ENCODE results near the gene TSHR. TPM values are rescaled to one million over a fixed set of nuclear protein-coding genes. Genes with fewer than 3 reads are reported as not detected.
"Not testable (repeated sequence)": the region's sequence is repeated elsewhere in the genome, so short reads cannot be mapped to it uniquely, and the experiment has no call there.

Gene TSHR
- total RNA-seq, 1 experiment from 2014 or later, result not detected

DNA sequence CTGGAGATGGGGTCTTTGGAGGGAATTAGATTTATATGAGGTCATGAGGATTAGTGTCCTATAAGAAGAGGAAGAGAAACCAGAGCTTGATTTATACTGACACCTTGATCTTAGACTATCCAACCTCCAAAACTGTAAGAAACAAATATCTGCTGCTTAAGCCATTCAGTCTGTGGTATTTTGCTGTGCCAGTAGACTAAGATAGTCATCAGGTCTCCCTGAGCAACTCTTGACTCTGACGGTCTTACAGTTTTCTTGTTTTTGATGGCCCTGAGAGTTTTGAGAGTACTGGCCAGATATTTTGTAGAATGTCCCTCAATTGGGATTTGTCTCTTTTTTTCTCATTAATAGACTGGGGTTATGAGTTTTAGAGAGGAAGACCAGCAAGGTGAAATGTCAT is 51.7 kb downstream of the TSHR start:
- no peaks in the 10 kb centered on the region for H3K36me3 ChIP-seq (ENCODE audit: insufficient read depth, low read length)
- H3K27ac ChIP-seq (ENCODE audit: low read length), result 0 out of 2 replicates have a peak overlapping the region, but pooled peaks have one; percentile 12
- no peak overlapping the region for H3K4me2 ChIP-seq (ENCODE audit: low read depth, low read length, poor library complexity, severe bottlenecking)

DNA sequence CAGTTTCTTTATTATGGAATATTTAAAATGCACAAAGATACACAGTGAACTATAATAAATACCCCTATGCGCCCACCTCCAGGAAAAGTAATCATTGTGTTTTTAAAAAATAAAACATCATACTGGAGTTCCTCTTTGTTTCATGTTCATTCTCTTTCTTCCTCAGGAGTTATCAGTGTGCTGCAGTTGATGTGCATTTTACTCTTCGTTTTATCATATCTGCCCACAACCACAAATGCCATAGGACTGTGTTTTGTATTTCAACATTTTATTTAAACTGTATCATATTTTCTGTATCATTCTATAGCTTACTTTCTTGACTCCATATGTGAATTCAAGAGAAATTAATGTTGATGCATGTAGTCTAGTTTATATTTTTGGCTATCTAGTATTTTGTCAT is 53.9 kb downstream of the TSHR start:
- peaks cover 26% of the 10 kb centered on the region for H3K4me1 ChIP-seq (ENCODE audit: low read length)
- H4K20me1 ChIP-seq (ENCODE audit: insufficient read depth, low read depth, low read length), result no peaks in the 10 kb centered on the region
- H3K4me3 ChIP-seq (ENCODE audit: low read length), result no peak overlapping the region
- peak overlapping the region; percentile 7; the same call in 1 of the 2 replicates for H2AFZ ChIP-seq (ENCODE audit: low read length)
- H3K4me2 ChIP-seq (ENCODE audit: low read depth, low read length, poor library complexity, severe bottlenecking), result no peak overlapping the region
- no peaks in the 10 kb centered on the region for H3K79me2 ChIP-seq (ENCODE audit: low read length)
- H3K27me3 ChIP-seq (ENCODE audit: low read length), result no peaks in the 10 kb centered on the region
- no peaks in the 10 kb centered on the region for H3K36me3 ChIP-seq (ENCODE audit: insufficient read depth, low read length)
- H3K27ac ChIP-seq (ENCODE audit: low read length), result no peak overlapping the region
- H3K9ac ChIP-seq (ENCODE audit: low read length), result no peak overlapping the region
- DNase-seq, result no peak
- no peaks in the 10 kb centered on the region for H3K9me3 ChIP-seq (ENCODE audit: low read length)
- H3K9me2 ChIP-seq (replicated peaks; ENCODE audit: insufficient read depth, low read length), result no peaks in the 10 kb centered on the region

More for the DNA sequence above, 51.7 kb downstream of the TSHR start:
- no peaks in the 10 kb centered on the region for H3K9me3 ChIP-seq (ENCODE audit: low read length)
- DNase-seq, result peak; percentile 58
- H3K27me3 ChIP-seq (ENCODE audit: low read length), result no peaks in the 10 kb centered on the region
- H3K4me1 ChIP-seq (ENCODE audit: low read length), result peaks cover 36% of the 10 kb centered on the region
- H3K9me2 ChIP-seq (replicated peaks; ENCODE audit: insufficient read depth, low read length), result no peaks in the 10 kb centered on the region
- no peaks in the 10 kb centered on the region for H4K20me1 ChIP-seq (ENCODE audit: insufficient read depth, low read depth, low read length)
- H3K79me2 ChIP-seq (ENCODE audit: low read length), result no peaks in the 10 kb centered on the region
- H3K4me3 ChIP-seq (ENCODE audit: low read length), result no peak overlapping the region
- no peak overlapping the region for H3K9ac ChIP-seq (ENCODE audit: low read length)
- peak overlapping the region; percentile 58; the same call in 1 of the 2 replicates for H2AFZ ChIP-seq (ENCODE audit: low read length)

DNA sequence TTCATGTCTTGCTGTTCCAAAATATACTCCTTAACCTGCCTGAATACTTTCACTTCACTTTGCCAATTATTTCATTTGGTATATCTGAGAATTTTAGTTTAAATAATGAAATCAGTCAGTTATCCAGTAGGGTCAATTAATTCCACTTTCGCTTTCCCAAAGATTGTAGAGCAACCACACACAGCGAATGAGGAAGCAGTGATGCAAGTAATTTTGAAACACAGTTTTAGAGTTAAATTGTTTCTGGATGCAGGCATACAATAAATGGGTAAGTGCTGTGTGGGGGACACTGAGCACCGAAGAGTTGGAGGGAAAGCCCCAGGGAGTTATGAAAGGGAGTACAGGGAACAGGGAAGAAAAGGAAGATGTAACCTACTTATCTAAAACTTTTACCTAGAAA is 62.8 kb downstream of the TSHR start:
- no peak overlapping the region for H2AFZ ChIP-seq (ENCODE audit: low read length)
- H3K79me2 ChIP-seq (ENCODE audit: low read length), result no peaks in the 10 kb centered on the region
- no peaks in the 10 kb centered on the region for H3K27me3 ChIP-seq (ENCODE audit: low read length)
- no peak overlapping the region for H3K27ac ChIP-seq (ENCODE audit: low read length)
- H3K9ac ChIP-seq (ENCODE audit: low read length), result no peak overlapping the region
- no peak overlapping the region for H3K4me2 ChIP-seq (ENCODE audit: low read depth, low read length, poor library complexity, severe bottlenecking)
- H3K36me3 ChIP-seq (ENCODE audit: insufficient read depth, low read length), result no peaks in the 10 kb centered on the region
- H4K20me1 ChIP-seq (ENCODE audit: insufficient read depth, low read depth, low read length), result no peaks in the 10 kb centered on the region
- no peaks in the 10 kb centered on the region for H3K4me1 ChIP-seq (ENCODE audit: low read length)
- no peak overlapping the region for H3K4me3 ChIP-seq (ENCODE audit: low read length)
- no peaks in the 10 kb centered on the region for H3K9me3 ChIP-seq (ENCODE audit: low read length)
- no peaks in the 10 kb centered on the region for H3K9me2 ChIP-seq (replicated peaks; ENCODE audit: insufficient read depth, low read length)
- no peak for DNase-seq

DNA sequence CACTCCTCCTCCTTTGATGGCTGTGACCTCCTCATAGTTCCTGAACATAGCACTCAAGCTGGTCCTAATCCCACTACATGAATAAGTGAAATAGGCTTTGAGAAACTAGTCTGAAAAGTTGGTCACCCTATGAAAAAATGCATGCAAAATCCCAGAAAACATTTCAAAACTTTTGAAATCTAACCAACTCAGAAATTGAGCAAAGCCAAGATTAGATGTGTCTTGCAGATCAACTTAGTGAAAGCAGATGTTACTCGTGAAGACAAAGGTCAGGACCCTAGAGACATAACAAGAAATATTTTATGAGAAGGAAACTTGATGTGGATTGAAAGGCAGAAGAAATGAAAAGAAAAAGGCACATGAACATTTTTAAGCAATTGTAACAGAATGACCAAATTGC is 63.3 kb downstream of the TSHR start:
- Histone ChIP-seq H2AFZ (ENCODE audit: low read length) (0 out of 2 replicates have a peak overlapping the region, but pooled peaks have one; percentile 25), H3K4me1 (ENCODE audit: low read length) (no peaks in the 10 kb centered on the region), H3K9me2 (replicated peaks; ENCODE audit: insufficient read depth, low read length) (no peaks in the 10 kb centered on the region), H4K20me1 (ENCODE audit: insufficient read depth, low read depth, low read length) (no peaks in the 10 kb centered on the region), H3K4me3 (ENCODE audit: low read length) (no peak overlapping the region), H3K27ac (ENCODE audit: low read length) (no peak overlapping the region), H3K79me2 (ENCODE audit: low read length) (no peaks in the 10 kb centered on the region), H3K9ac (ENCODE audit: low read length) (no peak overlapping the region), H3K27me3 (ENCODE audit: low read length) (no peaks in the 10 kb centered on the region), H3K4me2 (ENCODE audit: low read depth, low read length, poor library complexity, severe bottlenecking) (no peak overlapping the region), H3K36me3 (ENCODE audit: insufficient read depth, low read length) (no peaks in the 10 kb centered on the region), H3K9me3 (ENCODE audit: low read length) (no peaks in the 10 kb centered on the region)
- DNase-seq, result no peak

DNA sequence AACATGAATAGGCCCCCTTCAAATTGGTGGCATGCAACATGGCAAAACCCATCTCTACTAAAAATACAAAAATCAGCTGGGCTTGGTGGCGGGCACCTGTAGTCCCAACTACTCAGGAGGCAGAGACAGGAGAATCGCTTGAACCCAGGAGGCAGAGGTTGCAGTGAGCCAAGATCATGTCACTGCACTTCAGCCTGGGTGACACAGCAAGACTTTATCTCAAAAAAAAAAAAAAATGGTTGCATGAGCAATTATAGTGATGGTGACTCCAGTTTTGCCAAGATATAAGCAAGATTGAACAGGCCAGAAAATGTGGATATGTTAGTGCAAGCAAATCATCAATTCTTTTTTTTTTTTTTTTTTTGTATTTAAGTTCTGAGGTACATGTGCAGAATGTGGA is 63.7 kb downstream of the TSHR start:
- not testable (repeated sequence) for H3K36me3 ChIP-seq (ENCODE audit: insufficient read depth, low read length); H3K9me2 ChIP-seq (replicated peaks; ENCODE audit: insufficient read depth, low read length); H4K20me1 ChIP-seq (ENCODE audit: insufficient read depth, low read depth, low read length); H3K9me3 ChIP-seq (ENCODE audit: low read length); H3K4me3 ChIP-seq (ENCODE audit: low read length); H3K27me3 ChIP-seq (ENCODE audit: low read length); H3K9ac ChIP-seq (ENCODE audit: low read length); H3K4me2 ChIP-seq (ENCODE audit: low read depth, low read length, poor library complexity, severe bottlenecking); H2AFZ ChIP-seq (ENCODE audit: low read length); H3K4me1 ChIP-seq (ENCODE audit: low read length); DNase-seq; H3K27ac ChIP-seq (ENCODE audit: low read length); H3K79me2 ChIP-seq (ENCODE audit: low read length)

DNA sequence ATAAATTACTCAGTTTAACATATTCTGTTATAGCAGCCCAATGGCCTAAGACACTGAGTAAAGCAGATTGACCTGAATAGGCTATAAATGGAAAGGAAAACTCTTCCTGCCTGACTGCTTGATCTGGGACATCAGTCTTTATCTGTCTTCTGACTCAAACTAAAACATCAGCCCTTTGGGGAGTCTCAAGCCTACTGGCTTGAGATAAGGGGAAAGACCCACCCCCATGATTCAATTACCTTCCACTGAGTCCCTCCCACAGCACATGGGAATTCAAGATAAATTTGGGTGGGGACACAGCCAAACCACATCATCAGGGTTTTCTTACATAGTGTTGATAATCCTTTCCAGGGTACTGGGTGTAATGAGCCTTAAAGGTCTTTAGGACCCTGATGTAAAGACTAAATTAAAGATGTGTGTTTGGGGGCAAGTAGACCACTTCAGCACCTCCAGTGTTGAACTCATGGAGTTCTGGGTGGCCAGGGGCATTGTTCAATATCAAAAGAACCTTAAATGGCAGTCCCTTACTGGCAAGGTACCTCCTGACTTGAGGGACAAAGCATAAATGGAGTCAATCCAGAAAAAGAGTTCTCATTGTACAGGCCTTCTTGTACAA is 67.8 kb downstream of the TSHR start:
- no peak overlapping the region for H3K4me2 ChIP-seq (ENCODE audit: low read depth, low read length, poor library complexity, severe bottlenecking)
- H3K4me3 ChIP-seq (ENCODE audit: low read length), result no peak overlapping the region
- no peaks in the 10 kb centered on the region for H3K9me2 ChIP-seq (replicated peaks; ENCODE audit: insufficient read depth, low read length)
- H3K27me3 ChIP-seq (ENCODE audit: low read length), result no peaks in the 10 kb centered on the region
- no peaks in the 10 kb centered on the region for H4K20me1 ChIP-seq (ENCODE audit: insufficient read depth, low read depth, low read length)
- H3K9ac ChIP-seq (ENCODE audit: low read length), result no peak overlapping the region
- no peaks in the 10 kb centered on the region for H3K9me3 ChIP-seq (ENCODE audit: low read length)
- no peak overlapping the region for H2AFZ ChIP-seq (ENCODE audit: low read length)
- H3K4me1 ChIP-seq (ENCODE audit: low read length), result no peaks in the 10 kb centered on the region
- H3K79me2 ChIP-seq (ENCODE audit: low read length), result no peaks in the 10 kb centered on the region
- DNase-seq, result no peak
- H3K27ac ChIP-seq (ENCODE audit: low read length), result no peak overlapping the region
- H3K36me3 ChIP-seq (ENCODE audit: insufficient read depth, low read length), result no peaks in the 10 kb centered on the region

DNA sequence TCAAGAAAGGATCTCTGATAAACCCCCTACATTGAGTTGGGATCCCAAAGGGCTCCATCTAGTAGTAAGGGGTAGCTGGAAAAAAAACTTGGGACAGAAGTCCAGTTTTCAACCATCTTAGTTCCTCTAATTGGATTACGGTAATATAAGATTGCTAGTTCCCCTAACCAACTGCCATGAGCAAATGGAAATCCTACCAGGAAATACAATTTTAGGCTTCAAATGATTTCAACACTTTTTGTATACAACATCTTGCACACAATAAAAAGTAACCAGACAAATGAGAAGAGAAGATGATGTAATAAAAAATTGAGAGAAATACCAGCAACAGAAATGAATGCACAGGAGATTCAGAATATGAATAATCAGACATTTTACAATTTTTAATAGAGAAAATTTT is 73.0 kb downstream of the TSHR start:
- Histone ChIP-seq H3K27ac (ENCODE audit: low read length) (no peak overlapping the region), H3K4me1 (ENCODE audit: low read length) (peaks cover under 1% of the 10 kb centered on the region)

DNA sequence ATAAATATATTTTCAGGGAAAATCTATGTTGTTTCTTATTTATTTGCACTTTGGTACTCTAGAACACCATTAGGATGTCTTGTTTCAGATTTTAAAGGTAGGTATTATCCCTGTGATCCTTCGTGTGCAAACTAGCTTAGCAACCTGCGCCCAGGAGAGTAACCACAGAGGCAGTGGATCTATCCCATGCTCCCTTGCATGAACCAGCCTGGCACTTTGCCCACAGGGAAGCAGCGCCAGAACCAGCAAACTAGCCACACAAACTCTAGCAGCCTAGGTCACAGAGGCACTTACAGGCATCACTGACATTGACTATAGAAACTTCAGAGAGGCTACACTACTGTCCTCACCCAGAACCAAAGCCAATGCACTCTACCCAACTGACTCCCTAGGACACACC is 76.1 kb downstream of the TSHR start:
- peaks cover 7% of the 10 kb centered on the region for H3K4me1 ChIP-seq (ENCODE audit: low read length)
- no peaks in the 10 kb centered on the region for H3K36me3 ChIP-seq (ENCODE audit: insufficient read depth, low read length)
- H3K79me2 ChIP-seq (ENCODE audit: low read length), result no peaks in the 10 kb centered on the region
- no peak overlapping the region for H3K4me3 ChIP-seq (ENCODE audit: low read length)
- no peaks in the 10 kb centered on the region for H4K20me1 ChIP-seq (ENCODE audit: insufficient read depth, low read depth, low read length)
- no peak overlapping the region for H3K27ac ChIP-seq (ENCODE audit: low read length)
- no peaks in the 10 kb centered on the region for H3K27me3 ChIP-seq (ENCODE audit: low read length)
- no peak for DNase-seq
- H3K9me2 ChIP-seq (replicated peaks; ENCODE audit: insufficient read depth, low read length), result no peaks in the 10 kb centered on the region
- peaks cover 5% of the 10 kb centered on the region; the same call in 1 of the 2 replicates for H3K9me3 ChIP-seq (ENCODE audit: low read length)
- no peak overlapping the region for H3K4me2 ChIP-seq (ENCODE audit: low read depth, low read length, poor library complexity, severe bottlenecking)
- H2AFZ ChIP-seq (ENCODE audit: low read length), result no peak overlapping the region
- no peak overlapping the region for H3K9ac ChIP-seq (ENCODE audit: low read length)

More for the DNA sequence above, 73.0 kb downstream of the TSHR start:
- Histone ChIP-seq H3K79me2 (ENCODE audit: low read length) (no peaks in the 10 kb centered on the region), H3K27me3 (ENCODE audit: low read length) (no peaks in the 10 kb centered on the region), H3K9ac (ENCODE audit: low read length) (no peak overlapping the region), H3K4me3 (ENCODE audit: low read length) (no peak overlapping the region), H3K9me3 (ENCODE audit: low read length) (no peaks in the 10 kb centered on the region), H4K20me1 (ENCODE audit: insufficient read depth, low read depth, low read length) (no peaks in the 10 kb centered on the region), H2AFZ (ENCODE audit: low read length) (no peak overlapping the region), H3K36me3 (ENCODE audit: insufficient read depth, low read length) (no peaks in the 10 kb centered on the region), H3K9me2 (replicated peaks; ENCODE audit: insufficient read depth, low read length) (no peaks in the 10 kb centered on the region), H3K4me2 (ENCODE audit: low read depth, low read length, poor library complexity, severe bottlenecking) (no peak overlapping the region)
- DNase-seq, result no peak
